Head of caudate nucleus (tissue), 42 donors: Measurements from ENCODE around the gene BAIAP3.
"Not testable (repeated sequence)": the region's sequence is repeated elsewhere in the genome, so short reads cannot be mapped to it uniquely, and the experiment has no call there.

ENCODE experiments used
- DNase-seq, 42 donors: peaks; one replicate each; pipeline versions ENCODE4 v3.0.0 to v3.0.0-alpha.2; 2020 to 2021; ENCODE audit warnings: mixed read lengths in 7 of 42
- intact Hi-C: fragments of 100-400 bp; cut with DNase I; formaldehyde crosslinking; loops from one replicate; pipeline ENCODE4 v1.15.0; 2022

The BAIAP3 gene, protein sequence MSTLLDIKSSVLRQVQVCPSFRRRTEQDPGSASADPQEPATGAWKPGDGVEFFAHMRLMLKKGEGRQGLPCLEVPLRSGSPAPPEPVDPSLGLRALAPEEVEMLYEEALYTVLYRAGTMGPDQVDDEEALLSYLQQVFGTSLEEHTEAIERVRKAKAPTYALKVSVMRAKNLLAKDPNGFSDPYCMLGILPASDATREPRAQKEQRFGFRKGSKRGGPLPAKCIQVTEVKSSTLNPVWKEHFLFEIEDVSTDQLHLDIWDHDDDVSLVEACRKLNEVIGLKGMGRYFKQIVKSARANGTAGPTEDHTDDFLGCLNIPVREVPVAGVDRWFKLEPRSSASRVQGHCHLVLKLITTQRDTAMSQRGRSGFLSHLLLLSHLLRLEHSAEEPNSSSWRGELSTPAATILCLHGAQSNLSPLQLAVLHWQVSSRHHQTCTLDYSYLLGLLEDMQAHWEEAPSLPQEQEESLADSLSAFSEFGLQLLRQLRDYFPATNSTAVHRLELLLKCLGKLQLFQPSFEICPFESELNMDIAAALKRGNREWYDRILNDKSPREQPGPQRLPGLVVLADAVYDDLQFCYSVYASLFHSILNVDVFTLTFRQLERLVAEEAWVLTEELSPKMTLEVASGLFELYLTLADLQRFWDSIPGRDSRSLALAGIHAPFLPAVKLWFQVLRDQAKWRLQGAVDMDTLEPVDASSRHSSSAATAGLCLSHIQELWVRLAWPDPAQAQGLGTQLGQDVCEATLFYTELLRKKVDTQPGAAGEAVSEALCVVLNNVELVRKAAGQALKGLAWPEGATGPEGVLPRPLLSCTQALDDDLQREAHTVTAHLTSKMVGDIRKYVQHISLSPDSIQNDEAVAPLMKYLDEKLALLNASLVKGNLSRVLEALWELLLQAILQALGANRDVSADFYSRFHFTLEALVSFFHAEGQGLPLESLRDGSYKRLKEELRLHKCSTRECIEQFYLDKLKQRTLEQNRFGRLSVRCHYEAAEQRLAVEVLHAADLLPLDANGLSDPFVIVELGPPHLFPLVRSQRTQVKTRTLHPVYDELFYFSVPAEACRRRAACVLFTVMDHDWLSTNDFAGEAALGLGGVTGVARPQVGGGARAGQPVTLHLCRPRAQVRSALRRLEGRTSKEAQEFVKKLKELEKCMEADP

DNA sequence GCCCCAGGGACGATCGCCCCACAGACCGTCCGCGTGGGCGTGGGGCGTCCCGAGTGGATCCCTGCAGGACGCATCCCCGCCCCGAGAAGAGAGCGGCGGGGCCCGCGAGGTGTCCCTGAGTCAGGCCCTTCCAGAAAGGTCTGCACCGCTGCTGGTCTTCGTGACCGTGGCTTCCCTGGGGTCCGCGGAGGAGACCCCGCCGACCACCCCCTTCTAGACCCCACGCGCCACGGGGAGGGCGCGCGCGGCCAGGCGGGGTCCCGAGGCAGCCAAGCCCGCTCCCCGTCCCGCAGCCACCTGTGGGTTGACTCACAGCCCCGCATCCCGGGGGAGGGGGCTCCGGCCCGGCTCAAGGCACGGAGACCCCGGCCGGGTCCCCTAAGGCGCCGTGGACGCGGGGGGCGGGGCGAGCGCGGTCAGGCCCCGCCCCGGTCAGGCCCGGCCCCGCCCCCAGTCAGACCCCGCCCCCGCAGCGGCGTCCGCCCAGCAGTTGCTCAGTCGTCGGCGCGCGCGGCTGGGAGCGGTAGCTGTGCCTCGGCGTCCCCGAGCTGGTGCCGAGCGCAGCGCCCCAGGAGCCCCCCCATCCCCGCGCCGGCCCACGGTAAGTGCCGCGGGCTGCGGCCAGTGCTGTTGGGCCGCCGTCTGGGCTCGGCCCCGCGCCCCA is at the start of gene BAIAP3:
BAIAP3 (plus strand) TSS at position 497 of the 664 bp plus-strand sequence. CDS start 4,905 bp downstream, outside the sequence.
- intact Hi-C loops = no loop called here
- peak in 11 of 42 donors; percentile 21 to 61 (median 48) for DNase-seq

DNA sequence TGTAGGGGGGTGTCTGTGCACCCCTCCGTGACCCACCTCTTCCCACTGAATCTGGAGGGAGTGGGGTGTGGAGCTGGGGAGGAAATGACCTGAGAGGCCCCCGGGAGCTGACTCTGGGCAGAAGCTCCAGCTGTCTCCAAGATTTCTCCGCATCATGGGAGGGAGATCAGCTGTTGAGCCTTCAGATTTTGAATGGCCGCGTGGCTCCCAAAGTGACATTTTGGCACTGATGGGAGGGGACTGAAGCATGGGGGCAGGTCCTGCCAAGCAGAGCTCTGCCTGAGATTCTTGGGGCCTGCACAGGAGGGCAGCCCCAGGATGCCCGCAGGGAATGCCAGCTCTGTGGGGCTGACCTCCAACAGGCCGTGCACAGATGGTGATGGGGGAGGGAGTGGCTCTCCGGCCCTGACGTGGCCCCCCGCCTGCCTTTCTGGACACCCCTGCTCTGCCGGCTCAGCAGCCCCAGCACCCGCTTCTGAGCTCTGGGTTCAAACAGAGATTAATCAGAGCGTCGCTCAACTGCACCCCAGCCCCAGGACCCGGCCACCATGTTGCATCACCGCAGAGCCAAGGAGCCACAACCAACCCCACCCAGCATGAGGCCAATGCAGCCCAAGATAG is 49.3 kb upstream of the BAIAP3 start:
- no peak for DNase-seq
- intact Hi-C loops = no loop called here

DNA sequence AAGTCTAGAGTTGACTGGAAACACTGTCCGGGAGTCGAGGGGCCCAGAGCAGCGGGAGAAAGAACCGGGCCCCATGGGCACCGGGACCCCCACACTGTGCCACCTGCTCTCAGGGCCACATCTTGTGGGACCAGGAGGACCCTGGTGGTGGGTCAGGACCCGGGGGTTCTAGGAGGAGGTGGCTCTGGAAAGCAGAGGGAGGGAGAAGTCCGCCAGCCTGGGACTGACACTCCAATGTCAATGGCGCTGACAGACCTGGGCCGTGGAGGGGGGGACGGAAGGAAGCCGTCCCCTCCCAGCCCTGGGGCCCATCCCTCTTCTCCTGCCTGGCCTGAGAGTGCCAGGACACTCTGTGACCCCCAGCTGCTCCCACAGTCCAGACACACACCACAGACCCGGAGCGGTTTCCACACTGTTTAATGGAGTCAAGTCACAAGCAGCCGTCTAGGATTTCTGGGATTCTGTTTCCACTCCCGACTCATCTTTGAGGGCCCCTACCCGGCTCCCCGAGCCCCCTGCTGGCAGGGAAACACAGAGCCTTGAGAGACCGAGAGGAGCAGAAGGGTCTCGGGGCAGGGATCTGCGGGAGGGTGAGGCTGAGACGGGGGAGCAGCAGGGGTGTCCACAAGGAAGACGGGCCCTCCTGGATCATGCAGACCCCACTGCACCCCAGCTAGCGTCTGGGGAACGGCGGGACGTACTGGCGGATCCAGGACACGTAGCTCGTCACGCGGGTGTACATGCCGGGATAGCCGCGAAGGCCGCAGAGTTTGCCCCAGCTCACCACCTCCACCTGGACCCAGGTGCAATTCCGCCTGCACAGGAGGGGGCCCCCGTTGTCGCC is 47.6 kb upstream of the BAIAP3 start:
- intact Hi-C loops = no loop called here
- DNase-seq = no peak

DNA sequence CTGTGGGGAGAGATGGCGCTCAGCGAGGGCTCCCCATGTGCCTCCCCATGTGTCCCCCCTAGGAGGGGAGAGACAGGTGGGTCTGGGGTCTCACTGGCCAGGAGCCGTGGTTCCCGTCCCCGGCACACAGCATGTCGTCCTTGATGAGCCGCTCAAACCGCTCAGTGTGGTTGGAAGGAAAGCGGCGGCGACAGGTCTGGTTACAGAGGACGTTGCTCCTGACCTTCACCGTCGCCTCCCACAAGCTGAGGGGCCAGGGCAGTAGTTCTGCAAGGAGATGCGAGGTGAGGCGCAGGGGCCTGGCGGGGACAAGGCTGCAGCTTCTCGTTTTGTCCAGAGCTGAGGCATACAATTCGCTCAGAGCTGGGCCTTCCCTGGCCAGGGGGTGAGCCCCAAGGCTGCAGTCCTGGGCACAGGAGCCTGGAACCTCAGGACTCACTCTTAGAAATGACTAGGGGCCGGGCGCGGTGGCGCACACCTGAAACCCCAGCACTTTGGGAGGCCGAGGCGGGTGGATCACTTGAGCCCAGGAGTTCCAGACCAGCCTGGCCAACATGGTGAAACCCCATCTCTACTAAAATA is 46.8 kb upstream of the BAIAP3 start:
- intact Hi-C loops = no loop called here
- no peak for DNase-seq

DNA sequence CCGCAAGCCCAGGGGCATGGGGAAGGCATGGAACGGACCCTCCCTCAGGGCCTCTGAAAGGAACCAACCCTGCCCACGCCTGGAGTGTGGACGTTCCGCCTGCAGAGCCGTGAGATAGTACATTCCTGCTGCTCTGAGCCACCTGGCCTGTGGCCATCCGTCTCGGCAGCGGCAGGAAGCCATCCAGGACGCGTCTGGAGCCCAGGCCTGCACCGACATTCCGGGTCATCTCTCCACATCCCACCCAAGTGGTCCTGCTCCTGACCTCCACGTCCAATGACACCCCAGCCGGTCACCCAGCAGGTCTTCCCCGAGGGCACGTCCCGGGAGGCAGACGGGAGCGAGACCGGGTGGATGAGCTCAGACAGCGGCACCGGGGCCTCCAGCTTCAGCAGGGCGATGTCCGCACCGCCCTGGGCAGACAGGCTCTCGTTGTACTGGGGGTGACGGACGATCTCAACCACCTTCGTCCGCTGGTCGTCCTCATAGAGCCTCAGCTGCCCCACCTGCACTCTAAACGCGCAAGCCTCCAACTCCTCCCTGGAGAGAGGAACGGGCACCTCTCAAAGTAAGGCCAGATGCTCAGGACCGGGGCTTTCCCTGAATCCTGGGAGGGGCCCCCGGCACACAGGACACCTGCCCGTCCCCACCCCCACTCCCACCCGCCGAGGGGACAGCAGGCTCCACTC is 45.3 kb upstream of the BAIAP3 start:
- intact Hi-C loops = no loop called here
- DNase-seq = no peak

DNA sequence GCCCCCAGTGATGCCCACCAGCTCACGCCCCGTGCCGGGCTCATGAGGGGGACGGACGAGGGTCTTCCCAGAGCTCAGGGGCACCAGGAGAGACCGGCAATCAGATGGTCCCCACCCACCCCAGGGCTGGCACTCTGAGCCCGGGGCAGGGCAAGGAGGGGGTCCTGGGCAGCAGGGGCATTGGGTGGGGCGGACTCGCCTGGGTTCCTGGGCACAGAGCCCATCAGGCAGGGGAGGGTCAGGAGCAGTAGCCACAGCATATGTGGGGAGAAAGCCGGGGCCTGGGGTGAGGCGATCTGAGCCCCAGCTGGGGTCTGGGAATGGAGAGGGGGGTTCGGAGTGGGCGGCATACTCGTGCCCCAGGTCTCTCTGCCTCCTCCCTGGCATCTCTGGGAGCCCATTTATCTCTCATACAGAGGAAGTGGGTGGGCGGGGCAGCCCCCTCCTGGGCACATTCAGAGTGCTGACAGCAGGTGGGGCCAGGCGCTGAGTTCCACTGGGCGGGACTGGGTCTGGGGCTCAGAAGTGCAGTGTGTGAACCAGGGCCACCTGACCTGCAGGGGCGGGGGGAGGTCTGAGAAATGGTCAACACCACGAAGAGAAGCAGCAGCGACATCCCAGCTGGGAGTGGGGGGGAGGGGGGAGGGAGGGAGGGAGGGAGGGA is 44.5 kb upstream of the BAIAP3 start:
- no peak for DNase-seq
- intact Hi-C loops = no loop called here

DNA sequence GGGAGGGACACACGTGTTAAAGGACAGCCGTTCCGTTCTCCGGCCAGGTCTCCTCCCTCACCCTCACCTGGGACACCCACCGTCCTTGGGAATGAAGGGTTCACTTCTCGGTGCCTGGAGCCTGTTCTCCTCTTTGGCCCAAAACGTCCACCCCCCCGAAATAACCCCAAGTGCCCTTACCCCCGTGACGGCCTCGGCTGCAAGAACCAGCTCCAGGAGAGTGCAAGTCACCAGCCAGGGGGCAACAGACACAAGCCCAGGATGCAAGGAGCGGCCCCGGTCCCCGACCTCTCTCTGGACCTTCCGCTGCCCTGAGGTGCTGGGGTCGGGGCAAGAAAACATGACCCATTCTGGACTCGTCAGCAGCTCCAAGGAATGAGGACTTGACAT is 44.0 kb upstream of the BAIAP3 start:
- intact Hi-C loops = no loop called here
- DNase-seq = no peak

DNA sequence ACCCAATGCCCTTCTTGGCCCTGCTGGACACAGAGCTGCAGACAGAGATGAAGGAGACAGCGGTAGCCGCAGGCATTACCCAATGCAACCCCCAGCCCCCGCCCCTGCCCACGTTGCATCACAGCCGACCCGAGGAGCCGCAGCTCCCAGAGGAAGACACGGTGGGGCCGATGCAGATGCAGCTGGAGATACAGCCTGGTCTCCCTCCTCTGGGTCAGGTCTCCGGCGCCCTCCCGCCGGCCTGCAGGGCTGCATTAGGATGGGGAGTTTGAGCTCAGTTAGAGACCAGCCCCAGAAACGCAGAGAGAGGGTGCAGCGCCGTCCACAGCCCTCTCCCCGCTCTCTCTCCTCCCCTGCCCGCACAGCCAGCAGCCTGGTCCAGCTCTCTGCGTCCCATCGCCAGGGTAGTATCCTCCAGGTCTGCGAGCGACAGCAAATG is 43.4 kb upstream of the BAIAP3 start:
- no peak for DNase-seq
- intact Hi-C loops = no loop called here

DNA sequence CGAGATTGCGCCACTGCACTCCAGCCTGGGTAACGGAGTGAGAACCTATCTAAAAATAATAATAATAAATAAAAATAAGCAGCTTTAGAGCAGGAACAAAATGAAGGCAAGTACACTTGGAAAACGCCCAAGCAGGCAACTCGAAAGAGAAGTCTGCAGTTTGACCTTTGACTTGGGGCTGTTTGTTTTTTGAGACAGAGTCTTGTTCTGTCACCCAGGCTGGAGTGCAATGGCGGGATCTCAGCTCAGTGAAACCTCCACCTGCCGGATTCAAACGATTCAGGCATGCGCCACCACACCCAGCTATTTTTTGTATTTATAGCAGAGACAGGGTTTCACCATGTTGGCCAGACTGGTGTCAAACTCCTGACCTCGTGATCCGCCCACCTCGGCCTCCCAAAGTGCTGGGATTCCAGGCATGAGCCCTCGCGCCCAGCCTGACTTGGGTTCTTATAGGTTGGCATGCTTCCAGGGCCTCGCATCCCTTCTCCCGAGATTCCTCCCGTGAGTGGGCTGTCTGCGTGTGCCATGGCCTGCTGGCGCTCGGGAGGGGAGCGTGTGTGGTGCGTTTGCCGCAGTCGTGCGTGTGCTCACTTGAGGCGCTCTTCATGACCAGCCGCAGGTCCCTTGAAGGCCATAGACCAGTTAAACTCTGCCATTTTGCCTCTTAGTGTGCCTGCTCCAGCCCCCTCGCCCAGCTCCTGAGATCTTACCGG is 42.4 kb upstream of the BAIAP3 start:
- peak in 7 of 42 donors; percentile 6 to 48 (median 19) for DNase-seq
- intact Hi-C loops = no loop called here

DNA sequence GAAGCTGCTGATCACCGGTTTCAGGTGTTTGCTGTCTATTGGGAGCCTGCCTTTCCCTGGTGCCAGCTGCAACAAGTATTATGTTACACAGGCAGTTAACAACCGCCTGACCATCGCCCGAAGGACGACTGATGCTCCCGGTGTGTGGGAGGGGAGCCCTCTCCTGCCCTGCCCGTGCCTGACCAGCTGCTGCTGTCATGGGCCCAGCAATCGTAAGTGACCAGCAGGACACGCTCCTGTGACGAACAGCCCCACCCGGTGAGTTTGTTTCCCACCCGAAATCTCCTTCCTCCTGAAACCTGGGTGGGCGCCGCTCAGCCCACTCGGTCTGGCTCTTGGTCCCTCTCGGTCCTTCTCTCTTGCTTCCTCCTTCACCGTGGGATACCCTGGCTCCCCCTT is 41.9 kb upstream of the BAIAP3 start:
- DNase-seq = no peak

DNA sequence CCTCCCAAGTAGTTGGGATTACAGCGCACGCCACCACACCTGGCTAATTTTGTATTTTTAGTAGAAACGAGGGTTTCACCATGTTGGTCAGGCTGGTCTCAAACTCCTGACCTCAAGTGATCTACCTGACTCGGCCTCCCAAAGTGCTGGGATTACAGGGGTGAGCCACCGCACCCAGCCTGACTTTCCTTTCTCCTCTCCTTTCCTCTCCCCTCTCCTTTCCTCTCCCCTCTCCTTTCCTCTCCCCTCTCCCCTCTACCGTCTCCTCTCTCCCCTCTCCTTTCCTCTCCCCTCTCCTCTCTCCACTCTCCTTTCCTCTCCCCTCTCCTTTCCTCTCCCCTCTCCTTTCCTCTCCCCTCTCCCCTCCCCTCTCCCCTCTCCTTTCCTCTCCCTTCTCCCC is 41.2 kb upstream of the BAIAP3 start:
- intact Hi-C loops, DNase-seq: not testable (repeated sequence)

More for the DNA sequence above, 41.9 kb upstream of the BAIAP3 start:
- intact Hi-C loops = no loop called here

DNA sequence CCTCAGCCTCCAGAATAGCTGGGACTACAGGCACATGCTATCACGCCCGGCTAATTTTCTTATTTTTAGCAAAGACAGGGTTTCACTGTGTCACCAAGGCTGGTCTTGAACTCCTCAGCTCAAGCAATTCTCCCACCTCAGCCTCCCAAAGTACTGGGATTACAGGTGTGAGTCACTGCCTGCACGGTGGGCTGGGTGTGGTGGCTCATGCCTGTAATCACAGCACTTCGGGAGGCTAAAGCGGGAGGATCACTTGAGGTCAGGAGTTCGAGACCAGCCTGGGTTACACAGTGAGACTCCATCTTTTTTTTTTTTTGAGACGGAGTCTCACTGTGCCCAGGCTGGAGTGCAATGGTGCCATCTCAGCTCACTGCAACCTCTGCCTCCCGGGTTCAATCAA is 40.6 kb upstream of the BAIAP3 start:
- DNase-seq, intact Hi-C loops: not testable (repeated sequence)

DNA sequence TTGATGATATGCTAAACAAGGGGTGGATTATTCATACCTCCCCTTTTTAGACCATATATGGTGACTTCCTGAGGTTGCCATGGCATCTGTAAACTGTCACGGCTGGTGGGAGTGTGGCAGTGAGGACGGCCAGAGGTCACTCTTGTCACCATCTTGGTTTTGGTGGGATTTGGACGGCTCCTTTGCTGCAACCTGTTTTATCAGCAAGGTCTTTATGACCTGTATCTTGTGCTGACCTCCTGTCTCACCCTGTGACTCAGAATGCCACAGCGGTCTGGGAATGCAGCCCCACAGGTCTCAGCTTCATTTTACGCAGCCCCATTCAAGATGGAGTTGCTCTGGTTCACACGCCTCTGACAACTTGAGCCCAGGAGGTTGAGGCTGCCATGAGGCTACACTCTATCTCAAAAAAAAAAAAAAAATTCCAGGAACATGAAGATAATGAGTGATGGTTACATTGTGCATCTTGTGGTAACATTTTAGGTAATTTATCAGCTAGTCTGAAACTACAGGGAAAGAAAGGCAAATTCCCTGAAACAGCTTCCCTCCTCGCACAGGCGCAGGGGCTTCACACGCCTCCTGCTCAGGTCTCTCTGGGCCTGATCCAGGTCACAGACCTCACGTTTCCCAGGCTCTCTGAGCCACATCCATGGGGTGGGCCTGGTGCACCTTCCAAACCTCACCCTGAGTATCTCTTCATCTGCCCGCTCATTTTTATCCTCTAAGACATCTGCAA is 39.4 kb upstream of the BAIAP3 start:
- no peak for DNase-seq
- intact Hi-C loops = no loop called here

DNA sequence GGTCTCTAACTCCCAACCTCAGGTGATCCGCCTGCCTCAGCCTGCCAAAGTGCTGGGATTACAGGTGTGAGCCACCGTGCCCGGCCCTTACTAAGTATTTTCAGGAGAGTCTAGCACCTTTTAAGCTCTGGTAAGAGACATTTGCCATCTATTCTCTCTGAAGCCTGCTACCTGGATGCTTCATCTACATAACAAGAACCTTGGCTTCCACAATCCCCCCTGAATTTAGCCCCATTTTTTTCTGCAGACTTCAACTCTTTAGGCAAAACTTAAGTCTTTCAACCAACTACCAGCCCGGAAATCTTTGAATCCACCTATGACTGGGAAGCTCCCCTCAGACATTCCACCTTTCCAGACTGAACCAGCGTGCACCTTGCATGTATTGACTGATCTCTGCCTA is 38.0 kb upstream of the BAIAP3 start:
- no peak for DNase-seq
- intact Hi-C loops = no loop called here

DNA sequence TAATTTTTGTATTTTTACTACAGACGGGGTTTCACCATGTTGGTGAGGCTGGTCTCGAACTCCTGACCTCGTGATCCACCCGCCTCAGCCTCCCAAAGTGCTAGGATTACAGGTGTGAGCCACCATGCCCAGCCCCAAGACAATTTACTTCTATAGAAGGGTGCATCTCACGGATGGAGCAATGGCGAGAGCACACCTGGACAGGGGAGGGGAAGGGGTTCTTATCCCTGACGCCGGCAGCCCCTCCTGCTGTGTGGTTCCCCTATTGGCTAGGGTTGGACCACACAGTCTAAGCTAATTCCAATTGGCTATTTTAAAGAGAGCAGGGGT is 36.8 kb upstream of the BAIAP3 start:
- DNase-seq, intact Hi-C loops: not testable (repeated sequence)
